MM.1S (cell line): ENCODE results near the gene EBI3.

Experiments
- DNase-seq: peaks from one replicate; pipeline ENCODE4 v3.0.0-alpha.2; 2015
- H2AFZ ChIP-seq: fragments of 300-600 bp; sonication (generic); 2 replicates; pipeline ENCODE4 v1.6.0; 2016; ENCODE audit warnings: antibody characterized with exemption, low read length
- H3F3A ChIP-seq: fragments of 300-600 bp; sonication (generic); 2 replicates; pipeline ENCODE4 v1.6.1; 2016; ENCODE audit warnings: mild to moderate bottlenecking, antibody characterized with exemption, low read length, moderate library complexity, mixed read lengths; ENCODE audit not compliant: insufficient read depth
- H3K27ac ChIP-seq: fragments of 300-600 bp; sonication (generic); 2 replicates; pipeline ENCODE4 v1.5.1; 2016; ENCODE audit warnings: mild to moderate bottlenecking, low read length
- H3K27me3 ChIP-seq: fragments of 300-600 bp; sonication (generic); replicated peaks from 2 replicates; pipeline ENCODE4 v1.6.0; 2016; ENCODE audit warnings: low read length; ENCODE audit not compliant: insufficient read depth
- H3K36me3 ChIP-seq: fragments of 300-600 bp; sonication (generic); replicated peaks from 2 replicates; pipeline ENCODE4 v1.6.1; 2016; ENCODE audit warnings: mild to moderate bottlenecking, low read length, mixed read lengths; ENCODE audit not compliant: insufficient read depth
- H3K4me1 ChIP-seq: fragments of 300-600 bp; sonication (generic); 2 replicates; pipeline ENCODE4 v1.6.1; 2016; ENCODE audit warnings: low read length, mixed read lengths
- H3K4me2 ChIP-seq: fragments of 300-600 bp; sonication (generic); 2 replicates; pipeline ENCODE4 v1.6.0; 2016; ENCODE audit warnings: low read depth, low read length
- H3K4me3 ChIP-seq: fragments of 300-600 bp; sonication (generic); 2 replicates; pipeline ENCODE4 v1.5.1; 2016; ENCODE audit warnings: low read length, mixed read lengths
- H3K79me2 ChIP-seq: fragments of 300-600 bp; sonication (generic); 2 replicates; pipeline ENCODE4 v1.6.1; 2016; ENCODE audit warnings: mixed run types, low read length, mixed read lengths
- H3K9ac ChIP-seq: fragments of 300-600 bp; sonication (generic); 2 replicates; pipeline ENCODE4 v1.6.1; 2016; ENCODE audit warnings: low read length, mixed read lengths
- H3K9me2 ChIP-seq: fragments of 300-600 bp; sonication (generic); replicated peaks from 2 replicates; pipeline ENCODE4 v1.6.1; 2016; ENCODE audit warnings: mild to moderate bottlenecking, low read length, mixed read lengths; ENCODE audit not compliant: insufficient read depth
- H3K9me3 ChIP-seq: fragments of 300-600 bp; sonication (generic); replicated peaks from 2 replicates; pipeline ENCODE4 v1.6.1; 2016; ENCODE audit warnings: mild to moderate bottlenecking, low read length, mixed read lengths; ENCODE audit not compliant: insufficient read depth
- H4K20me1 ChIP-seq: fragments of 300-600 bp; sonication (generic); 2 replicates; pipeline ENCODE4 v1.6.1; 2016; ENCODE audit warnings: mild to moderate bottlenecking, low read length, moderate library complexity, mixed read lengths; ENCODE audit not compliant: insufficient read depth
- EZH2 ChIP-seq: fragments of 300-600 bp; sonication (generic); optimal IDR thresholded peaks from 2 replicates; pipeline ENCODE3; 2017; ENCODE audit warnings: low read depth, mild to moderate bottlenecking, antibody characterized with exemption, low read length, mixed read lengths
- EZH2phosphoT487 ChIP-seq: fragments of 300-600 bp; sonication (generic); IDR thresholded peaks from 2 replicates; pipeline ENCODE4 v1.6.1; 2018; ENCODE audit warnings: antibody characterized with exemption, low read length
- TF ChIP-seq, protein P1 (sequence below): fragments of 300-600 bp; sonication (generic); IDR thresholded peaks from 2 replicates; pipeline ENCODE4 v1.5.1; 2016; ENCODE audit warnings: antibody characterized with exemption, low read length, mixed read lengths

EBI3 gene

DNA sequence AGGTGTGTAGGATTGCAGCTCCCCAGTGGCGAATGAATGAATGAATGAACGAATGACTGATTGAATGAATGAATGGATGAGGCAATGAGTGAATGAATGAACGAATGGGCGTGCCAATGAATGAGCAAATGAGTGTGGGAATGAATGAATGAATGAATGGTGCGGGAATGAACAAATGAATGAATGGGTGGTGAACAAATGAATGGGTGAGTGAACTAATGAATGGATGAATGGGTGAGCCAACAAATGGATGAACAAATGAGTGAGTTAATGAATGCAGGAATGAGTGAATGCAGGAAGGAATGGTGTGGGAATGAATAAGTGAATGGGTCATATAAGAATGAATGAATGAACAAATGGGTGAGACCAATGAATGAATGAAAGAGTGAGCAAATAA, 32.1 kb upstream of the EBI3 start:
- no peak for DNase-seq
- no peak overlapping the region for H3K9ac ChIP-seq
- no peak overlapping the region for H3K4me3 ChIP-seq
- TF ChIP-seq EZH2: no peak
- TF ChIP-seq, protein P1, sequence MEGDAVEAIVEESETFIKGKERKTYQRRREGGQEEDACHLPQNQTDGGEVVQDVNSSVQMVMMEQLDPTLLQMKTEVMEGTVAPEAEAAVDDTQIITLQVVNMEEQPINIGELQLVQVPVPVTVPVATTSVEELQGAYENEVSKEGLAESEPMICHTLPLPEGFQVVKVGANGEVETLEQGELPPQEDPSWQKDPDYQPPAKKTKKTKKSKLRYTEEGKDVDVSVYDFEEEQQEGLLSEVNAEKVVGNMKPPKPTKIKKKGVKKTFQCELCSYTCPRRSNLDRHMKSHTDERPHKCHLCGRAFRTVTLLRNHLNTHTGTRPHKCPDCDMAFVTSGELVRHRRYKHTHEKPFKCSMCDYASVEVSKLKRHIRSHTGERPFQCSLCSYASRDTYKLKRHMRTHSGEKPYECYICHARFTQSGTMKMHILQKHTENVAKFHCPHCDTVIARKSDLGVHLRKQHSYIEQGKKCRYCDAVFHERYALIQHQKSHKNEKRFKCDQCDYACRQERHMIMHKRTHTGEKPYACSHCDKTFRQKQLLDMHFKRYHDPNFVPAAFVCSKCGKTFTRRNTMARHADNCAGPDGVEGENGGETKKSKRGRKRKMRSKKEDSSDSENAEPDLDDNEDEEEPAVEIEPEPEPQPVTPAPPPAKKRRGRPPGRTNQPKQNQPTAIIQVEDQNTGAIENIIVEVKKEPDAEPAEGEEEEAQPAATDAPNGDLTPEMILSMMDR: no peak
- TF ChIP-seq EZH2phosphoT487: no peak
- H3K9me2 ChIP-seq: no peaks in the 10 kb centered on the region
- H3K79me2 ChIP-seq: no peaks in the 10 kb centered on the region
- no peak overlapping the region for H3K4me2 ChIP-seq
- H3K27ac ChIP-seq: no peak overlapping the region
- H4K20me1 ChIP-seq: no peaks in the 10 kb centered on the region
- no peaks in the 10 kb centered on the region for H3K4me1 ChIP-seq
- H3K9me3 ChIP-seq: no peaks in the 10 kb centered on the region
- H3K36me3 ChIP-seq: no peaks in the 10 kb centered on the region
- no peak overlapping the region for H2AFZ ChIP-seq
- H3K27me3 ChIP-seq: peaks cover 94% of the 10 kb centered on the region
- H3F3A ChIP-seq: no peaks in the 10 kb centered on the region

- Histone ChIP-seq H3K36me3 (no peaks in the 10 kb centered on the region), H3K9me3 (no peaks in the 10 kb centered on the region), H3K4me2 (no peak overlapping the region), H3K27me3 (peaks cover 94% of the 10 kb centered on the region), H2AFZ (no peak overlapping the region), H3K4me3 (no peak overlapping the region), H3K9me2 (no peaks in the 10 kb centered on the region), H4K20me1 (no peaks in the 10 kb centered on the region), H3F3A (no peaks in the 10 kb centered on the region), H3K9ac (no peak overlapping the region), H3K79me2 (no peaks in the 10 kb centered on the region), H3K27ac (no peak overlapping the region), H3K4me1 (no peaks in the 10 kb centered on the region)
- TF ChIP-seq EZH2 (no peak), EZH2phosphoT487 (no peak)
- TF ChIP-seq, protein P1: no peak
- DNase-seq: no peak
These were observed 31.5 kb upstream of the EBI3 start for GRCh38 chr19:4197625-4198466.

GRCh38 chr19:4198467-4199126, 30.7 kb upstream of the EBI3 start:
- H3K36me3 ChIP-seq: no peaks in the 10 kb centered on the region
- H3F3A ChIP-seq: no peaks in the 10 kb centered on the region
- H3K9ac ChIP-seq: no peak overlapping the region
- no peaks in the 10 kb centered on the region for H3K9me3 ChIP-seq
- no peaks in the 10 kb centered on the region for H3K4me1 ChIP-seq
- DNase-seq: no peak
- H3K9me2 ChIP-seq: no peaks in the 10 kb centered on the region
- no peak overlapping the region for H3K4me3 ChIP-seq
- H3K4me2 ChIP-seq: no peak overlapping the region
- no peaks in the 10 kb centered on the region for H3K79me2 ChIP-seq
- no peak overlapping the region for H2AFZ ChIP-seq
- no peak overlapping the region for H3K27ac ChIP-seq
- no peak for TF ChIP-seq EZH2phosphoT487
- TF ChIP-seq, protein P1: no peak
- TF ChIP-seq EZH2: no peak
- no peaks in the 10 kb centered on the region for H4K20me1 ChIP-seq
- peaks cover 95% of the 10 kb centered on the region for H3K27me3 ChIP-seq
